Coronary artery (tissue), 2 donors: ENCODE results near the gene RAB5B.
"Not testable (repeated sequence)": the region's sequence is repeated elsewhere in the genome, so short reads cannot be mapped to it uniquely, and the experiment has no call there.

ENCODE experiments used
- DNase-seq: peaks from one replicate; pipeline ENCODE4 v3.0.0-alpha.2; 2017; ENCODE audit warnings: low spot score
- H3K27ac ChIP-seq, 2 donors: fragments of 200-600 bp; sonication (generic); one replicate each; pipeline ENCODE4 v1.5.1; 2016 to 2019
- H3K4me3 ChIP-seq: fragments of 200-600 bp; sonication (generic); 2 replicates; pipeline ENCODE4 v1.5.1; 2016; ENCODE audit warnings: mild to moderate bottlenecking, moderate library complexity
- TF ChIP-seq, protein P1 (sequence below): fragments of 200-600 bp; sonication (generic); IDR thresholded peaks from one replicate; pipeline ENCODE4 v1.5.1; 2019; ENCODE audit warnings: antibody characterized with exemption

Gene RAB5B

DNA sequence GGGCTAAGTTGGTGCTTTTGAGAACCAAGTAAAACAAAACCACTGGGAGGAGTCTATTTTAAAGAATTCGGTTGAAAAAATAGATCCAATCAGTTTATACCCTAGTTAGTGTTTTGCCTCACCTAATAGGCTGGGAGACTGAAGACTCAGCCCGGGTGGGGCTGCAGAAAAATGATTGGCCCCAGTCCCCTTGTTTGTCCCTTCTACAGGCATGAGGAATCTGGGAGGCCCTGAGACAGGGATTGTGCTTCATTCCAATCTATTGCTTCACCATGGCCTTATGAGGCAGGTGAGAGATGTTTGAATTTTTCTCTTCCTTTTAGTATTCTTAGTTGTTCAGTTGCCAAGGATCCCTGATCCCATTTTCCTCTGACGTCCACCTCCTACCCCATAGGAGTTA lies 1.8 kb upstream of the RAB5B start:
- no peak for DNase-seq
- Histone ChIP-seq H3K27ac (peak overlapping the region; percentile 68 to 90), H3K4me3 (peak overlapping the region; percentile 78)
- TF ChIP-seq, protein P1, sequence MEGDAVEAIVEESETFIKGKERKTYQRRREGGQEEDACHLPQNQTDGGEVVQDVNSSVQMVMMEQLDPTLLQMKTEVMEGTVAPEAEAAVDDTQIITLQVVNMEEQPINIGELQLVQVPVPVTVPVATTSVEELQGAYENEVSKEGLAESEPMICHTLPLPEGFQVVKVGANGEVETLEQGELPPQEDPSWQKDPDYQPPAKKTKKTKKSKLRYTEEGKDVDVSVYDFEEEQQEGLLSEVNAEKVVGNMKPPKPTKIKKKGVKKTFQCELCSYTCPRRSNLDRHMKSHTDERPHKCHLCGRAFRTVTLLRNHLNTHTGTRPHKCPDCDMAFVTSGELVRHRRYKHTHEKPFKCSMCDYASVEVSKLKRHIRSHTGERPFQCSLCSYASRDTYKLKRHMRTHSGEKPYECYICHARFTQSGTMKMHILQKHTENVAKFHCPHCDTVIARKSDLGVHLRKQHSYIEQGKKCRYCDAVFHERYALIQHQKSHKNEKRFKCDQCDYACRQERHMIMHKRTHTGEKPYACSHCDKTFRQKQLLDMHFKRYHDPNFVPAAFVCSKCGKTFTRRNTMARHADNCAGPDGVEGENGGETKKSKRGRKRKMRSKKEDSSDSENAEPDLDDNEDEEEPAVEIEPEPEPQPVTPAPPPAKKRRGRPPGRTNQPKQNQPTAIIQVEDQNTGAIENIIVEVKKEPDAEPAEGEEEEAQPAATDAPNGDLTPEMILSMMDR, result no peak

DNA sequence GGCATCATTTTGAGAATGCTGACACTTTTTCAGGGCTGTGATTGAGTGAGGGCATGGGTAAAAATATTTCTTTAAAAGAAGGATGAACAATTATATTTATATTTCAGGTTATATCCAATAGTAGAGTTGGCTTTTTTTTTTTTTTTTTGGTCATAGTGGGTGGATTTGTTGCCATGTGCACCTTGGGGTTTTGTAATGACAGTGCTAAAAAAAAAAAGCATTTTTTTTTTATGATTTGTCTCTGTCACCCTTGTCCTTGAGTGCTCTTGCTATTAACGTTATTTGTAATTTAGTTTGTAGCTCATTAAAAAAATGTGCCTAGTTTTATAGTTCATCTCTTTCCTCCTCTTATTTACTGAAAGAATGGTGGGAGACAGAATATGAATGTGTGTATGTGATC lies 1.4 kb upstream of the RAB5B start:
- TF ChIP-seq, protein P1, result no peak
- DNase-seq, result no peak
- peak overlapping the region; percentile 90 to 97 for H3K27ac ChIP-seq
- peak overlapping the region; percentile 78 for H3K4me3 ChIP-seq

DNA sequence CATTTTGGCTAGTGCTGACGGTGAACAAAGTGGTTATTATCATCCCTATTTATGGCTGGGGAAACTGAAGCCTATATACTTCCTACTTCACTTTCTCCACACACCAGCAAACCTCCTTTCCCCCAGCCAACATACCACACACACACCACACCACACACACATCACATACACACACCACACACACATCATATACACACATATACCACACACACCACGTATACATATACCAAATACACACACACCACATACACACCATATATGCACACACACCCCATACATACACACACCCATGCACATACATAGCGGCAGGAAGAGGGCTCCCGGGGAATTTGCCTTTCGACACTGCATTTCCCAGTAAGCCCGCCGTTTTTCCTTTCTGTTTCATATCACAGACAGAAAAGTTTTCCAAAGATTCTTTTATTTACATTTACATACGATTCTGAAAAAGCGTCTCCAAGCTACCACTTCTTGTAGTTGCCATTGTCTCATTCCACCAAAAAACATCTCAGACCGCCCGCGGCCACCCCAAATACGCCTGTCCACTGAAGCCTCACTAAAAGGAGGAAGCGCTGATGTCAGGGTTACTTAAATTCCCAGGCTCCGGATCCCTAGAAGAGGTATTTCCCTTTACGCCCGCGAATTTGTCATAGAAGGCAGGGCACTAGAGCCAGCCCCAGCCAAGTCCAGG lies 823 bp upstream of the RAB5B start:
- Histone ChIP-seq H3K4me3 (peak overlapping the region; percentile 78), H3K27ac (peak overlapping the region; percentile 90 to 97)
- TF ChIP-seq, protein P1, result no peak
- no peak for DNase-seq

- peak overlapping the region; percentile 93 for H3K4me3 ChIP-seq
- TF ChIP-seq, protein P1, result no peak
- H3K27ac ChIP-seq, result peak overlapping the region; percentile 97 to 99
- DNase-seq, result no peak
These were observed 441 bp downstream of the RAB5B start for GRCh38 chr12:55974308-55974730.

DNA sequence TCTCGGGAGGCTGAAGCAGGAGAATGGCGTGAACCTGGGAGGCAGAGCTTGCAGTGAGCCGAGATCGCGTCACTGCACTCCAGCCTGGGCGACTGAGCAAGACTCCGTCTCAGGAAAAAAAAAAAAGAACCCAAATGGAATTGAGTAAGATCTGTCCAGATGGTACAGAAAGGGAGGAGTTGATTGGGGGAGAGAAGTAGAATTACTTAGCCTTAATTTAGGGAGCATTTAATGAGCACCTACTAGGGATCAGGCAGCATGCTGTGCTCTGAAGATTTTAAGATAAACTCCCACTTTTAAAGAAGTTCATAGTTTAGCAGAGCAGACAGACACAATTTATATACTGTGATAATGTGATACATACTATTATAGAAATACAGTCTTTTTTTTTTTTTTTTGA lies 4.5 kb downstream of the RAB5B start:
- DNase-seq, result no peak
- TF ChIP-seq, protein P1, result no peak
- no peak overlapping the region for H3K27ac ChIP-seq

DNA sequence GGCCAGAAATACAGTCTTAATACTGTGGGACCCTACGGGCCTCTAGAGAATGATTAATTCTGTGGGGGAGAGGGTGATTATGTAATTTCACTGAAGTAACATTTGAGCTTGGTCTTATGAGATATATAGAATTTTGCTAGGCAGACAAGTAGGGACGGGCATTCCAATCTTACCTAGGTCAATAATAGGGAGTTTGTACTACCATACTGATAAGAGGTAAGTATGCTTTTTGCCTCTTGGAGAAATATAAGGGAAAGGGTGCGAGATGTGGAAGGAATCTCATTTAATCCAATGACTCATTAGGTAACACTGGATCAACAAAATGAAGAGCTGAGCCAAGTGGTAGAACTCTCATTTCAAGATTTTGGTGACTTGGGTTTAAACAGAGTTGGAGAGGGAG lies 5.2 kb downstream of the RAB5B start:
- Histone ChIP-seq H3K4me3 (no peak overlapping the region), H3K27ac (no peak overlapping the region)
- DNase-seq, result no peak
- TF ChIP-seq, protein P1, result no peak

More for the DNA sequence above, 4.5 kb downstream of the RAB5B start:
- no peak overlapping the region for H3K4me3 ChIP-seq

- not testable (repeated sequence) for DNase-seq, H3K27ac ChIP-seq, H3K4me3 ChIP-seq
These were observed 8.0 kb downstream of the RAB5B start for GRCh38 chr12:55981882-55982281.
